ENCODE measurements around the gene GNA12.

The GNA12 gene

GRCh38 chr7:2777898-2778535 lies 66.1 kb downstream of the GNA12 start:
- no peak for DNase-seq (ENCODE audit: low spot score)

- DNase-seq (ENCODE audit: low spot score), result no peak
Observed at GRCh38 chr7:2776401-2776800, 67.7 kb downstream of the GNA12 start.

GRCh38 chr7:2775785-2776184 lies 68.3 kb downstream of the GNA12 start:
- DNase-seq (ENCODE audit: low spot score), result no peak

- no peak for DNase-seq (ENCODE audit: low spot score)
Observed at GRCh38 chr7:2775376-2775775, 68.7 kb downstream of the GNA12 start.

- DNase-seq (ENCODE audit: low spot score), result no peak
Observed at GRCh38 chr7:2774935-2775334, 69.2 kb downstream of the GNA12 start.

- no peak for DNase-seq (ENCODE audit: low spot score)
Observed at GRCh38 chr7:2774280-2774679, 69.8 kb downstream of the GNA12 start.

- DNase-seq (ENCODE audit: low spot score), result no peak
Observed at GRCh38 chr7:2773608-2774007, 70.5 kb downstream of the GNA12 start.

- no peak for DNase-seq (ENCODE audit: low spot score)
Observed at GRCh38 chr7:2771274-2771731, 72.8 kb downstream of the GNA12 start.

- no peak for DNase-seq (ENCODE audit: low spot score)
Observed at GRCh38 chr7:2764621-2765020, 79.5 kb downstream of the GNA12 start.

GRCh38 chr7:2763597-2763996 lies 80.5 kb downstream of the GNA12 start:
- peak; percentile 33 for DNase-seq (ENCODE audit: low spot score)

GRCh38 chr7:2761801-2762497 lies 82.2 kb downstream of the GNA12 start:
- DNase-seq (ENCODE audit: low spot score), result no peak

GRCh38 chr7:2761131-2761624 lies 82.9 kb downstream of the GNA12 start:
- DNase-seq (ENCODE audit: low spot score), result no peak

GRCh38 chr7:2760098-2760889 lies 83.8 kb downstream of the GNA12 start:
- peak; percentile 24 for DNase-seq (ENCODE audit: low spot score)

- DNase-seq (ENCODE audit: low spot score), result no peak
Observed at GRCh38 chr7:2759736-2760097, 84.4 kb downstream of the GNA12 start.

- DNase-seq (ENCODE audit: low spot score), result no peak
Observed at GRCh38 chr7:2758673-2759616, 85.2 kb downstream of the GNA12 start.

GRCh38 chr7:2757904-2758672 lies 86.0 kb downstream of the GNA12 start:
- peak; percentile 88 for DNase-seq (ENCODE audit: low spot score)

- no peak for DNase-seq (ENCODE audit: low spot score)
Observed at GRCh38 chr7:2757361-2757903, 86.7 kb downstream of the GNA12 start.

GRCh38 chr7:2755531-2755930 lies 88.6 kb downstream of the GNA12 start:
- DNase-seq (ENCODE audit: low spot score), result no peak

GRCh38 chr7:2754912-2755311 lies 89.2 kb downstream of the GNA12 start:
- DNase-seq (ENCODE audit: low spot score), result no peak

- DNase-seq (ENCODE audit: low spot score), result no peak
Observed at GRCh38 chr7:2754086-2754485, 90.0 kb downstream of the GNA12 start.

GRCh38 chr7:2753148-2753547 lies 91.0 kb downstream of the GNA12 start:
- no peak for DNase-seq (ENCODE audit: low spot score)
